Measurements from ENCODE around the gene CBFA2T3. TPM values are rescaled to one million over a fixed set of nuclear protein-coding genes. Genes with fewer than 3 reads are reported as not detected.

The CBFA2T3 gene
- total RNA-seq, 1 experiment from 2014 or later, result not detected

DNA sequence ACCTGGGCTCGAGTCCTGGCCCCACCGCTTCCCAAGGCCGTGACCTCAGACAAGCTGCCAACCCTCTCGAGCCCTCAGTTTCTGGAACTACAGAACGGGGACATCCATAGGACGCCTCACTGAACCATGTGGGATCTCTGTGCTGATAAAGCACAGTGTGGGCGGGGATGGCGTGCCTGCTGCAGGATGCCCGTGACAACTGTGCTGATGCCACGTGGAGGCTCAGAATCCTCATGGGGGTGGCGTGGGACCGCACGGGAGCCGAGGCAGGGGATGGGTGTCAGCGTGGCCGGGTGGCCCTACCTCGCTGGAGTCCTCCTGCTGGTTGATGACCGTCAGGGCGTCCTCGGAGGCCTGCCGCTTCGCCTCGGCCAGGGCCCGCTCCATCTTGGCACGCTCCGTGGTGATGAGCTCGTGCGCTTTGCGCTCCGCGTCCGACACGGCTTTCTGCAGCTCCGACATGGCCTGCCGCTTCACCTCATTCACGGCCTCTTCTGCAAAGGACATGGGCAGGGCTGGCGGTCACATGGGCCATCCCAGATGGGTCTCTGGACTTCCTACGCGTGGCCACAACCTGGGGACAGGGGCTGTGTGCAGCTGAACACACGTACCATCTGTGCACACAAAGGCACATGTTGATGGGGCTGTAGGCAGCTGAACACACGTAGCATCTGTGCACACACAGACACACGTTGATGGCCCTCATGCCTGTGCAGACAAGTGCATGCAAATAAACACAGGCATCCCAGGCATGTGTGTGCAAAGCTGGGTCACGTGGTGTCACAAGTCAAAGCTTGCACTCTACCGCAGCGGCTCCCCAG lies 97.8 kb downstream of the CBFA2T3 start:
- no peak for DNase-seq (ENCODE audit: low read depth)

- no peak for DNase-seq (ENCODE audit: low read depth)
Observed at GRCh38 chr16:88878356-88878755, 98.7 kb downstream of the CBFA2T3 start.

DNA sequence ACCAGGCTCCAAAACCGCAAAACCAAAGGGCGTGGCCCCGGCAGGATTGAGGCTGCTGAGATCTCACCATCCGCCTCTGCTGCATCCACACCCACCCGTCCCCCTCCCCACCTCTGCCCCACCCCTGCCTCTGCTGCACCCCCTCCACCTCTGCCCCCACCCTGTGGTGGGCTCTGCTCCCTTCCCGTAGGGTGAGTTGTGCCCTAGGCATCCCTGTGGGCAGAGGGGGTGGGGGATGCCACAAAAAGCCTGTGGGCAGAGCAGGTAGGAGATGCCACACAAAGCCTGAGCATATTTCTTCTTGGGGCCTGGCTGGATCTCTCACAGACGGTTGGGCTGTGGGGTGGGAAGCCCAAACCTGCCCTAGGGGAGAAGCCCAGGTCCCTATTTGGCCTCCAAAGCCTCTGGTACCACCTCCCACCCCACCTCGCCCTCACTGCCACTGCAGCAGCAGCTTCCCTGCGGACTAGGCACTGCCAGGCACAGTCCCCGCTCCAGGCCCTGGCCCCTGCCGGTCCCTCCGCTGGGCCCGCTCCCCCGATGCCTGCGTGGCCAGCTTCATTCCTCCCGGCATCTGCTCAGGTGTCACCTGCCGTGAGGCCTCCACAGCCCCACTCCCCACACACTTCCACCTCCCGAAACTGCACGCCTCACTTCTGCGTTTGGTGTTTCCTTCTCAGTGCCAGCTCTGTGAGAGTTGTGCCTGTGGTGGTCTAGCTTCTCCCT lies 99.3 kb downstream of the CBFA2T3 start:
- DNase-seq (ENCODE audit: low read depth), result no peak

- DNase-seq (ENCODE audit: low read depth), result no peak
Observed at GRCh38 chr16:88876942-88877526, 100.0 kb downstream of the CBFA2T3 start.

DNA sequence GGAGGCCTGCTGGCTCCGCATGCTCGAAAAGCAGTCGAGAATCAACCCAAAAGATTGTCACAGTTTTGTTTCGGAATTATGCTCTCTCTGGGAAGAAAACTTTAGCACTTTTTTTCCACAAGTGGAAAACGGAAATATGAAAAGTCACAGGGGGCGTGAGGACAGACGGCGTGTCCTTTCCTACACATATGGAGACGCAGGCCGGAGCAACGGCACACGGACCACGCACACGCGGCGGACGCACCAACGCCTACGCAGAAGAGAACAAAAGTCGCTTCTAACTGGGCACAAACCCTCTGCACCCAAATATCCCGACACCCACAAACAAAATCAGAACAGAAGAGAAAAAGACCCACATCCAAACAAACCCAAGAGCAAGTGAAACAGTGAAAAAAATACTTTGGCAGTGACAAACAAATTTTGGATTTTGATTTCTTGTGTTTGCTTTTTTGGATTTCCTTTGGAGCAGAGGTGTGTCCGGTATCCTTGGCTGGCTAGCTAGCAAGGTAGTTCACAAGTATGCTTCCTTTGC lies 101.2 kb downstream of the CBFA2T3 start:
- no peak for DNase-seq (ENCODE audit: low read depth)

DNA sequence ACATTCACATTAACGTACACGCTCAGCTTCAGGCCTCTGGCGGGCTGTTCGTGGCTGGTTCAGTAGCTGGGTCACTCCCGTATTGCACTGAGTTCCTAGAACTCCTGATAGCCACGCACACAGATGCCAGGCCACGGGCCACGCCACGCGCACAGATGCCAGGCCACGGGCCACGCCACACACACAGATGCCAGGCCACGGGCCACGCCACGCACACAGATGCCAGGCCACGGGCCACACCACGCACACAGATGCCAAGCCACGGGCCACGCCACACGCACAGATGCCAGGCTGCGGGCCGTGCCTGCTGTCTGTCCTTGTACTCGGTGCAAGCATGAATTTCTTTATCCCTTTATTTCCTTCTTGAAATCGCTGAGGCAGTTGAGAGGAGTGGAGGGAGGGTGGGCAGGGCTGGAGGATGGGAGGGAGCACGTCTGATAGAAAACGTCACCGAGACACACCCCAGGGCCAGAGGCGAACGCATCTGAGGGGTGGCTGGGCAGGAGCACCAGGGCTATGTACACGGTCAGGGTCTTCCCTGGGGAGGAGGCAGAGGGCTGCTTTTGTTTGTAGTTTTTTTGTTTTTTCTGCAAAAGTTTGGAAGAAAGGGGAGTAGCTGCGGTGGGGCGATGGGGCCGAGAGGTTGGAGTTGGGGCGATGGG lies 101.9 kb downstream of the CBFA2T3 start:
- DNase-seq (ENCODE audit: low read depth), result no peak

GRCh38 chr16:88872650-88873331 lies 104.2 kb downstream of the CBFA2T3 start:
- DNase-seq (ENCODE audit: low read depth), result no peak

DNA sequence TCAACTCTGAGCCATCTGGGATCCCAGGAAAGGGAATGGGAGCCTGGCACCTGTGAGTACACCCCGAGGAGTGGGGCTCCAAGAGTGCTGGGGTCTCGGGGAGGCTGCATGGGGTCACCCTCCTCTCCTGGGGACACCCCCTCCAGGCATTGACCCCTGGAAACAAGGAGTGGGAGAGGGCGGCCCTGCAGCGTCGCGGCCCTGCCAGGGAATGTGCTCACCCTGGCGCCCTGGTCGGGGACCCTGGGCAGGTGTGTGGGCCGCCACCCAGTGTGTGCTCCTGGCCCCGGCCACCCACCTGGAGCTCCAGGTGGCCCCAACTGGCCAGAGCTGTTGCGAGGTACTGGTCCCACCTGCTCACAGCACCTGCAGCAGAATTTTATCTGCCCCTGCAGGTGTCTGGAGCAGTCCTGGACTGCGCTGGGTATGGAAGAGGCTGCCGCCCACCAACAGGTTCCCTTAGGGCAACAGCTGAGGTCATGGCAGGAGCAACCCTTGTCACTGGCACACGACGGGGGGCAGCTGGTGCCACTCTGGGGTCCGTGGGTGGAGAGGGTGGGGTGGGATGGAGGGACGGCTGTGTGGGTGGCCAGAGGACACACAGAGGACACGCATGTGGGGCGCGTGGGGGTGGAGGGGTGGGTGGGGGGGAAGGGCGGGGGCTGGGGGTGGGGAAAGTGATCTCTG lies 105.1 kb downstream of the CBFA2T3 start:
- DNase-seq (ENCODE audit: low read depth), result no peak

DNA sequence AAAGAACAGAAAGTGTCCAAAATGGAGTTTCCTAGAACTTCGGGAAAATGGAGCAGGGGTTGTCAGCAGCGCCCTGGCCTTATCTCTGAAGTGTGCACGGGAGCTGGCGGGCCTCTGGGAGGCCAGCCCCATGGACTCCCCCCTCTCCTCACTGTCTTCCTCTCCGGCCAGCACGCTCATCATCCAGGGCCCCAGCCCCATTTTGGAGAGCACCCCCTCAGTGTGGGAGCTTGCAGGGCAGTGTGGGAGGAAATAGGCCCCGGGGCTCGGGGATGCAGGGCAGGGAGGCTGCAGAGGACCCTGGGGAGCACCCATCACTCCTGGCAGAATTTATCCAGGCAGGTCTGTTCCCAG lies 105.7 kb downstream of the CBFA2T3 start:
- no peak for DNase-seq (ENCODE audit: low read depth)

DNA sequence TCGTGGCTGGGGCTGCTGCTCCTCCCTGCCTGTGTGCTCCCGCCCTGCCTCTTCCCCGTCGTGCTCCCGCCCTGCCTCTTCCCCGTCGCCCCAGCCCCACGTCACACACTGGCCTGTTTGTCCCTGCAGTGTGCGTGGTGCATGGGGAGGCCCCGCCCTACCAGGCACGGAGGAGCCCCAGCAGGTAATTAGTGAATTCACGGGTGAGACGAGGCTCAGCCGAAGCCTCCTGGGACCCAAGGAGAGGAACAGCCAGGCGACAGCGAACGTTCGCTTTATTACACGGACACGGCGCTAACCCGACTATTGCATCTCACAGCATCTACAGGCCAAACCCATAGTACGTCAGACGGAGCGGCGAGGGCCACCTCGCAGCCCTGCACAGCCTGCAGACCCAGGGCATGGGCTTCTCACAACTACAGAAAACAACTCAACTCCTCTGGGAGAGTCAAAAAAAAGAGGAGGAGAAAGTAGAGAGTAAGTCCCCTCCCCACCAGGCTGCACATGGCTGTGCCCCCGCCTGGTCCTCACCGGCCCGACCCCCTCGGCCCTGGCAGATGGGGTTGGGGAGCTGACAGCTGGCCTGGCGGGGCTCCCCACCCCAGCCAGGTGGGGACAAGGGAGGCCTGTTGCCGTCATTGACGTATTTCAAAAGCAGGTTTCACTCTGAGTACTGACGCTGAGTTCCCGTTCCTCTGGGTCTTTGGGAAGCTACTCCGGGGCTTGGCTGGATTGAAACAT lies 106.2 kb downstream of the CBFA2T3 start:
- no peak for DNase-seq (ENCODE audit: low read depth)

DNA sequence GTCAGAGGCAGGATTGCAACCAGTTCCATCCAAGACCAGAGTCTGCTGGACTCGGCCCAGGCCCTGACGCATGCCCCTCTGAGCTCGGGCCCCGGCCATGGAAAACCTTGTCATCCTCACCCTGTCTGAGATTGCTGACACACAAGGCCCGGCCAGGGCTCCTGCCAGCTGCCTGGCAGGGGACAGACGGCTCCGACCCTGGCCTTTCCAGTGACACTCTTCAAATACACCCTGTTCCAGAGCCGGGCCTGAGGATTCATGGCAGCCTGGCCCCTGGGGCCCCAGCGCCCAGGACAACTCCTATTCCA lies 107.4 kb downstream of the CBFA2T3 start:
- DNase-seq (ENCODE audit: low read depth), result no peak

- no peak for DNase-seq (ENCODE audit: low read depth)
Observed at GRCh38 chr16:88868974-88869672, 107.9 kb downstream of the CBFA2T3 start.

- no peak for DNase-seq (ENCODE audit: low read depth)
Observed at GRCh38 chr16:88867581-88868246, 109.3 kb downstream of the CBFA2T3 start.

- DNase-seq (ENCODE audit: low read depth), result no peak
Observed at GRCh38 chr16:88866151-88866920, 110.7 kb downstream of the CBFA2T3 start, which contains the start of gene PABPN1L. TSS of gene PABPN1L (minus strand) at chr16:88866660. CDS start at chr16:88866606, 54 bp downstream.

DNA sequence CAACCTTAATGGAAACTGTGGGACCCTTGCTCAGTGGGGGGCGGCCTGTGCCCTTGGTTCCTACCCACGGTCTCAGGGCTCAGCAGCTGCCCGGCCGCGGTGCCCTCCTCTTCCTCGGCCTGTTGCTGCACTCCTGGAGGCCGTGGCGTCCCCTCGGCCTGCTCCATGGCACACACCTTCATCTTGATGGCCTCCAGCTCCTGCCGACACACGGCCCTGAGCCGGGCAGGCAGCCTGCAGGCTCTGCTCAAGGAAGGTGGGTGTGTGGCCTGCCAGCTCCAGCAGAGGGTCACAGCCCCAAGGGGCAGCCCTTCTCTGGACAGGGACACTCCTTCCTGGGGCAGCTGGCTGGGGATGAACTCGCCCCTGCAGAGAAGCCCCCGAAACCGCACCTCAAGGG lies 111.3 kb downstream of the CBFA2T3 start:
- DNase-seq (ENCODE audit: low read depth), result no peak

DNA sequence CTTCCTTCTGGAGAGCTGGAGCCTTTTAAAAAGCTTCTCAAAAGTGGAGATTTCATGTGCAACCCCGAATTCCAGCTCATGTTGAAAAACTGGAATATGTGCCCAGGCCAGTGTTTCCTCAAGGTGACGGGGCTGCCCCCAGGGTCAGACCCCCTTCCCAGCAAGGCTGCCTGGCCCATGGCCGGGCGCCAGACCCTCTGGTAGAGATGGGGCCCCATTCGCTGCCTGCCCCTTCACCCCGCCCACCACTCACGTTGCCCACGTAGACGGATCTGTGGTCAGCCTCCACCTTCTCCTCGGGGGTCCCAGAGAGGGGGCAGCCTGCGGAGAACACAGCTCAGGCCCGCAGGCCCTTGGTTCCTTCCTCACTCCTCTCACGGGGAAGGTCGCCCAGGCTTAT lies 111.7 kb downstream of the CBFA2T3 start:
- no peak for DNase-seq (ENCODE audit: low read depth)

DNA sequence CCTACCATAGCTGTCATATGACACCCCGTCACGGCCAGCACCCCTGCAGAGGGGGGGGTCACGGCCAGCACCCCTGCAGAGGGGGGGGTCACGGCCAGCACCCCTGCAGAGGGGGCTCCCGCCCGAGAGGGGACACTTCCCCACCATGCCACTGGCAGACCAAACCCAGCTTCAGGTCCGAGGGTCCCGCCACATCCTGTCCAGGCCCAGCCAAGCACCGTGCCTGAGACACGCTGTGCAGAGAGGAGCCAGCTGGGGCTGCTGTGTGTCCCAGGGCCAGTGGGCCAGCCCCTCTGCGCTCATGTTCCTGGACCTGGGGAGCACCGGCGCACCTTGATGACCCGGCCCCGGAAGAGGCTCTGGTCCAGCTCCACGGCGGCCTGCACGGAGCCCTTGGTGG lies 112.5 kb downstream of the CBFA2T3 start:
- no peak for DNase-seq (ENCODE audit: low read depth)

GRCh38 chr16:88864099-88864498 lies 112.9 kb downstream of the CBFA2T3 start:
- DNase-seq (ENCODE audit: low read depth), result no peak
